Nucleus accumbens (tissue), 56 donors: ENCODE measurements around the gene EXOC2.

Source experiments
- DNase-seq, 56 donors: peaks; one replicate each; lab custom pipeline; 2025; lab: John Stamatoyannopoulos, UW

EXOC2 gene

GRCh38 chr6:692858-693722, at the start of gene EXOC2:
TSS of gene EXOC2 (minus strand) at chr6:693139. CDS start at chr6:637818, 55,321 bp downstream.
- peak in 54 of 56 donors; percentile 19 to 86 (median 72) for DNase-seq

GRCh38 chr6:741410-742339, 48.7 kb upstream of the EXOC2 start:
- no peak for DNase-seq

GRCh38 chr6:736657-737446, 43.9 kb upstream of the EXOC2 start:
- no peak for DNase-seq

DNA sequence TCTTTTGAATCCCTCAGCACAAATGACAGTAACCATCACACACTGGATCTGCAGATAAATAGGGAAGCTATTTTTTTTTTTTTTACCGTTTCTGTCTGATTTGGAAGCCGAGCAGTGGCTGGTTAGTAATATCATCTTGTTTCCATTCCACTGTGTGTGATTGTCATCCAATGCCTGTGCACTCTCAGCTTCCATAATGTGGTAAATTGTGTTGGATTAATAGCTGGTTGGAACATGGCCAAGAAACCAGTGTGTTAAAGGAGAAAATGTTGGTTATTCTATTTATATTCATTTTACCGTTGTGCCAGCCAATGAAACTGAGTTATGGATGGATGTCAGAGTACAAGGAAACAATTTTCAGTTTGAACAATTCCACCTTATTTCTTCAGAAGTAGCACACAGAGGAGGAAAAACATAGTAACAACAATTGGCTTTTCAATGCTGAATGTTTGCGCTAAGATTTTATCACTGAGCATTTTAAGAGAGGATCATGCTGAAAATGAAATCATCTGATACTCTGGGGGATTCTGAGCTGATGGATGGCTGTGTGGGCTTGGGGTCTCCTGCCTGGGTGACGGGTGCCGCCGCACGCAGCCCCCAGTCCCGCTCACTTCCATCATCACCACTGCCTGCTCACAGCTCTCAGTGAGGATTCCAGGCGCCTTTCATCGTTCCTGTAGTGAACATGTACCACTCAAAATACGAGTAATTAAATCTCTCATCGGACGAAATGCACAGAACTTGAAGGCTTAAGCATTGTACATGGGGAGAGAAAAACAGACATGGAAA, 40.7 kb upstream of the EXOC2 start:
- DNase-seq = no peak

- DNase-seq = no peak
Measured at GRCh38 chr6:731924-732323, 39.0 kb upstream of the EXOC2 start.

DNA sequence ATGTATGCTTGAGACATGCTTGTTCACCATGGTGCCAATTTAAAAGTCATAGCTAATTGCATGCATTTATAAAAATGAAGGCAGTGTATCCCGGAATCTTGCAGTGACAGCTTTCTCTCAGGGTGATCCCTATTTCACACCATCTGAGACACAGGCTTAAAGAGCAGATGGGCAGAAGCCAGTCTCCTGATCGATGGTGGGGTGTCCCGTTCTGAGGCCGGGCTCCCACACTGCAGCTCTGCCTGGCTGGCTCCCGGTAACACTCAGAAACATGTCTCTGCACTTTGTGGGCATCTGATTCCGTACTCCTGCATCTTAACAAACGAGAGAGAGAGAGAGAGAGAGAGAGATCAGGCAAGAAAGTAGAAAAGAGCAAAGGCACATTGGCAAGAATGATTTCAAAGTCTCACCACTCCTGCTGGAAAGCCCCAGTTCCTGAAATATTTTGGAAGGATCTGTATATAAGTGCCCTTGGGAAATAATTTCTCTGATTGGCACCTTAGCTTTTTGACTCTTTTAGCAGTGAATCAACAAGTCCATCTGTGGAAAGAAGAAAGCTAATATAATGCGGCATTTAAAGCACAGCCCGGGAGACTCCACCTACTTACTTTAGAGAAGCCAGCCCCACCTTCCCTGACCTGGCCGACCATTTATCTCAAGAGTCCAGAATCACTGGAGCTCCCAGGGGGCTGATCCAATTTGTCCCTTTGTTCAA, 36.8 kb upstream of the EXOC2 start:
- DNase-seq = no peak

GRCh38 chr6:727856-728255, 34.9 kb upstream of the EXOC2 start:
- no peak for DNase-seq

- DNase-seq = no peak
Measured at GRCh38 chr6:723540-723939, 30.6 kb upstream of the EXOC2 start.

GRCh38 chr6:722608-723007, 29.7 kb upstream of the EXOC2 start:
- DNase-seq = no peak

- peak in 39 of 56 donors; percentile 2 to 76 (median 21) for DNase-seq
Measured at GRCh38 chr6:722077-722524, 29.2 kb upstream of the EXOC2 start.

DNA sequence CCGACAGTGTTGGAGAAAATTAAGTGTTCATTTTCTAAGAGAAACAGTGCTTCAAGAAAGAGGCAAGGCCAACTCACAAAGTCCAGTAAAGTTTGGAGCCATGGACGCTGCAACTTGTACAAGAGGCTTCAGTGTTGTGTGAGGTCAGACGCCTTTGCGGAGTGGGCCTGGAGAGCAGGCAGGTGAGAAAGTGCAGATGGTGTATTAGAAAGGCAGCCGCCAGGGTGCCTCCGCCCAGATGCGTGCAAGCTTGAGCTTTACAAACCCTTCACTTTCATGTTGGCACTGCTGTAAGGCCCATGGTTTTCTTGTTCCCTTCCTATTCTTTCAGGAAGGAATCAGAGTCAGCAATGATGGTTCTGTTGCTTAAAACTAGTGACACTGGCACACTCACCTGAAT, 25.4 kb upstream of the EXOC2 start:
- DNase-seq = no peak

DNA sequence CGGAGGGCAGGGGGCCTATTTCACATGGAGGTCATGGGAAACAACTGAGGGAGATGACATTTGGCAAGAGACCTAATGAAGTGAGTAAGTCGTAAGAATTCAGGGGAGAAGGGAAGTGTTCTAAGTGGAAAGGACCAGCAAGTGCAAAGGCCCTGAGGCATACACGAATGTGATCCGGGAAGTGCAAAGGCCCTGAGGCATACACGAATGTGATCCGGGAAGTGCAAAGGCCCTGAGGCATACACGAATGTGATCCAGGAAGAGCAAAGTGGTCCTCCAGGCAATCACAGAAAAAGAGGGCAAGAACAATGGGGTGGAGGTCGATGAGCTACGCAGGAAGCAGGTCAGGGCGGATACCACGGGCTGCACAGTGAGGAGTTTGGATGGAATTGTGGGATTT, 24.2 kb upstream of the EXOC2 start:
- DNase-seq = no peak

DNA sequence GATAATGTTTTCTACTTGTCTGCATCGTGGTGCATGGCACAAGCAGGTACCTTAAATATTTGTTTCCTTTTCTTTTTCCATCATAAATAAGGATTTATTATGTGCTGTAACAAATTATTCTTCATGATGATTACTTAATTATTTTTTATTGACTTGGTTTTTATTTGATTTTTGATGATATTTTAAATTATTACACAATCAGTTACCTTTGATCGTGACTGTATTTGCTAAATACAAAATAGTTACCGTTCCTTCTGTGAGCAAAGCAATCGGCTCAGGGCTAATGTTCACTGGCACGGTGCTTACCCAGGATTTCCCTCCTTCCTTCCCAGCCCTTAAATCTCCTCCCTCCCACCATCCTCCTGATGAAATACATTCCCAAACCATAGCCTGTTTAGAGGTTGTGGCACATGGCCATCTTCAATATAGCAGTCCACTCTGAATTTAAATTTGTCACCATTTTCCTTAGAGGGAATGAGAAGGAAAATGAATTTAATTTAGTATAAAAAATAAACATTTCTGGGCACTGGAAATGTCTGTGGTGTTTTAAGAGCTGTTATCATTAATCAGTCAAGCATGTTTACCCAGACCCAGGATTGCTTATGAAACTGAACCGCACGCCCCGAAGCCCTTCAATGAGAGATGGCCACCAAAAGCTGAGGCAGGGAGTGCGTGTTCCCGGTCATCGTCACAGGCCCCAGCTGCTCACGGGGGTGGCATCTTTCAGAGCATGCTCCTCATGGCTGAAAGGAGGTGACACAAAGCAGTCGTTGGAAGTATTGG, 23.0 kb upstream of the EXOC2 start:
- no peak for DNase-seq

- DNase-seq = no peak
Measured at GRCh38 chr6:714100-714499, 21.2 kb upstream of the EXOC2 start.

- DNase-seq = no peak
Measured at GRCh38 chr6:713351-713750, 20.4 kb upstream of the EXOC2 start.

GRCh38 chr6:712805-713204, 19.9 kb upstream of the EXOC2 start:
- DNase-seq = no peak

- DNase-seq = no peak
Measured at GRCh38 chr6:711925-712324, 19.0 kb upstream of the EXOC2 start.
